HG02981 (cell line): ENCODE results near the gene CELF4.

Experiments
- ATAC-seq: cut with Tn5 transposase; IDR thresholded peaks from one replicate; pipeline ENCODE4 v1.9.1; 2021; ENCODE audit warnings: mild to moderate bottlenecking, moderate library complexity; ENCODE audit not compliant: unreplicated experiment

CELF4 gene

DNA sequence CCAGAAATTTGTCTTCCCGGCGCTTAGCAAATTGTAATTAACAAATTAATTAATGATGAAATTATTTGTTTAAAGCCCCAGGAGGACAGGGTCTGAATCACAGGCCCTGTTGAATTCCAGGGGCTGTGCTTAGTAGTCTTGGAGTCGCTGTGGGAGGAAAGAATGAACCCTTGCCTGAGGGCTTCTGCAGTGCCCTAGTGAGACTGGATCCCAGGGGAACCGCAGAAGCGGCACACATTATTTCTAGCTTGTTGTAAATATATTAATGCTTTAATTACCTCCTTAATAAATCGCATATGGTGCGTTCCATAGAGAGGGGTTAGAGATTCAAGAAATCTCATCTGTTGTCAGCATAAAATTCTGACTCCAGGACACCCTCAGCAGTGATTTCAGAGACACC lies 235.4 kb downstream of the CELF4 start:
- ATAC-seq: no peak

- no peak for ATAC-seq
Measured at GRCh38 chr18:37328946-37329719, 236.5 kb downstream of the CELF4 start.

GRCh38 chr18:37327063-37327577 lies 238.5 kb downstream of the CELF4 start:
- no peak for ATAC-seq

GRCh38 chr18:37322492-37323035 lies 243.0 kb downstream of the CELF4 start:
- peak; percentile 84 for ATAC-seq

DNA sequence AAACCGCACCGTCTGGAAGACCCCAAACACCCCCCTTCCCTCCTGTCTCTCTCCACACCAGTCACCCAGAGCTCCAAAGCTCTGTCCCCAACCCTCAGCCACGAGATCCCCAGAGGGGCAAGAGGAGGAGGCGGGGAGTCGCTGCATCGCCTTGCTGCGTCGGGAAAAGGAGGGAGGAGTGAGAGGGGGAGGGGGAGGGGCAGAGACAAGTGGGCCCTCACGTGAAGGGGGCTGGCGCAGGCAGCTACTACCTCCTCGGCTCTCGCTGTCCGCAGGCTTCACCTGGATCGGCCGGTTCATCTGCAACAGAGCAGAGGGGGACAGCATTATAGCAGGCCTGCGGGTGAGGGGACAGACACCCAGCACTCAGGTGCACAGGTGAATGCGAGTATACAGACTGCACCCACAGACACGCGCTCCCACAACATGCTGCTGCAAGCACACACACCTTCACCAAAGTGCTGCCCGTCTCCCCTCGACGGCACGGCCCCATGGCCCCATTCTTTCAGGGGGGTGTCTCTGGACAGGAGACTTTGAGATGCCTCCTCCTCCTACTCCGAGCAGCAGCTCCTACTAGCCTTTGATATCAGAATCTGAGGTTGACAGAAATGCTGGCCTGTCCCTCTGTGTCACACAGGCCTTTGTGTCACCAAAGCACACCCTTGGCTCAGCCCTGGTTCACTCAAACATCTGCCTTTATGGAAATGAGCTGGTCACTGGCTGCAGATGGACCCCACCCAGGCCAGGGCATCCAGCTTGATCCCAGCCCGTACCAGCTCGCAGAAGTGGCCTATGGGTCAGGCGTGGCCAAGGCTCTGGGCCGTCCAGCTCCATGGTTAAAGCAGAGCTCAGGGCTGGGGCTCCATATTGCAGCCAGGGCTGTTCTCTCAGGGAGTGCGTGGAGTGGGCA lies 243.8 kb downstream of the CELF4 start:
- ATAC-seq: no peak

DNA sequence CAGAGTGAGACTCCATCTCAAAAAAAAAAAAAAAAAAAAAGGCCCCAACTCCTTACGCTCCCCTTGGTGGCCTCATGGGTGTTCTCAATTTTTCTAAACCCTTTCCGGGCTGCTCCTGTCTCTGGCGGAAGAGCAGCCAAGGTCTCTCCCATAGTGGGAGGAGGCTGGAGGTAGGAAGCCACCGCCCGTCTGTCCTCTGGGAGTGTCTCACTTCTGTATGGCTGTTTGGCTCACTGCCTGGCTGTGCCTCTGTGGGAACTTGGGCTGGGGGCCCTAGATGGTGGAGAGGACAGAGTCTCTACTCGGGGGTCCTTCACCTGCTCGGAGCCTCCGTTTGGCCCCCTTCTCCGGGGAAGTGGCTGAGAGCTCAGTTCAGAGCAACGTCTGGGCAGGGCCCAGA lies 245.3 kb downstream of the CELF4 start:
- ATAC-seq: no peak

- ATAC-seq: no peak
Measured at GRCh38 chr18:37318360-37319355, 246.9 kb downstream of the CELF4 start.

GRCh38 chr18:37317486-37317885 lies 248.1 kb downstream of the CELF4 start:
- no peak for ATAC-seq

DNA sequence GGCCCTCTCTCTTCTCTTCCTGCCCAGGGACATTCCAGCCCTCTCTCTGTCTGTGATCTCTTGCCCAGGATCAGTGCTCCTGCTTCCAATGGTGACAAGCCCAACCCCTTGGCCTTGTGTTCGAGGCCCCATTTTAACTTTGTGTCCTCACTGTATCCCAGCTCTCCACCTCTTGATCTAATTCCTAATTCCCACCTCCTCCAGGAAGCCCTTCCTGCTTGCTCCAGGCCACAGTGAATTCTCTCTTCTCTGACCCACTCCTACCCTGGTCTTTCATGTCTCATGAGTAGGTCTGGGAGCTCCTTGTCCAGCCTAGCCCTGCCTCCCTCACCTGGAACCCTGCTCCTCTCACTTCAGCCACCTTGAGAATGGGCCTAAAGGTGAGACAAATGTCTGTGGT lies 249.1 kb downstream of the CELF4 start:
- no peak for ATAC-seq

- ATAC-seq: no peak
Measured at GRCh38 chr18:37315935-37316334, 249.7 kb downstream of the CELF4 start.

- ATAC-seq: no peak
Measured at GRCh38 chr18:37314534-37314933, 251.1 kb downstream of the CELF4 start.

GRCh38 chr18:37313624-37314023 lies 252.0 kb downstream of the CELF4 start:
- no peak for ATAC-seq

GRCh38 chr18:37309861-37310260 lies 255.7 kb downstream of the CELF4 start:
- no peak for ATAC-seq

DNA sequence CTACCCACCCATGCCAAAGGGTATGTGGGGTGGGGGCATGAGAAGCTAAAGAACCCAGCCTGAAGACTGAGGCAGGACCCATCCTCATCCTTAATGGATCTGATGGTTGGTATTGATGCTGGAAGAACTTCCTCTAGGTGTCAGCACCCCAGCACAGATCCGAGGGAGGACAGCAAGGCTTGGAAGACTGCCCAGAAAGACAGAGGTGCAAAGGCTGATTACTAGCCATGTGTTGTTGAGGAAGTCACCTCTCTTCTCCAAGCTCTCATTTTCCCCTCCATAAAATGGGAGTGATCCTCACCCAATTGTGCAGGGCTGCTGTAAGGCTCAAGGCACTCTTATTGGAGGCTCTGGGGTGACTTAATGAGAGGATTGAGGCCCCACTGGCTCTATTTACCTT lies 256.5 kb downstream of the CELF4 start:
- ATAC-seq: no peak

- ATAC-seq: no peak
Measured at GRCh38 chr18:37307181-37307580, 258.4 kb downstream of the CELF4 start.

GRCh38 chr18:37306432-37306831 lies 259.2 kb downstream of the CELF4 start:
- ATAC-seq: no peak

DNA sequence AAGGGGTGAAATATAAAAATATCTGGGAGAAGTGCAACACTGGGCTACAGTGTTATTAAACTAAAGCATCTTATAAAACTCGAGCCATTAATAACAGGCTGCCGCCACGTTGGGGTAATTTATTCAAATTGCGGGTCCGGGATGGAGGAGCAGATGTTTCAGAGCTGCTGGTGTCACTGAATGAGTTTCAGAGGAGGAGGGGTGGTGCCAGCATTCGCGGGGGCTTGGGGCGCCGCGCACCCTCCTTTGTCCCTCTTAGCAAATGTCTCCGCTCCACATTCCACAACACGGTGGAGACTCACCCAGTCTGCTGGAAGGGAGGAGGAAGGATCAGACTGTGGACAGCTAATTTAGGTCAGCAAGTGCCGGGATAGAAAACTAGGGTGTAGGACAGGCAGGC lies 260.5 kb downstream of the CELF4 start:
- ATAC-seq: no peak

DNA sequence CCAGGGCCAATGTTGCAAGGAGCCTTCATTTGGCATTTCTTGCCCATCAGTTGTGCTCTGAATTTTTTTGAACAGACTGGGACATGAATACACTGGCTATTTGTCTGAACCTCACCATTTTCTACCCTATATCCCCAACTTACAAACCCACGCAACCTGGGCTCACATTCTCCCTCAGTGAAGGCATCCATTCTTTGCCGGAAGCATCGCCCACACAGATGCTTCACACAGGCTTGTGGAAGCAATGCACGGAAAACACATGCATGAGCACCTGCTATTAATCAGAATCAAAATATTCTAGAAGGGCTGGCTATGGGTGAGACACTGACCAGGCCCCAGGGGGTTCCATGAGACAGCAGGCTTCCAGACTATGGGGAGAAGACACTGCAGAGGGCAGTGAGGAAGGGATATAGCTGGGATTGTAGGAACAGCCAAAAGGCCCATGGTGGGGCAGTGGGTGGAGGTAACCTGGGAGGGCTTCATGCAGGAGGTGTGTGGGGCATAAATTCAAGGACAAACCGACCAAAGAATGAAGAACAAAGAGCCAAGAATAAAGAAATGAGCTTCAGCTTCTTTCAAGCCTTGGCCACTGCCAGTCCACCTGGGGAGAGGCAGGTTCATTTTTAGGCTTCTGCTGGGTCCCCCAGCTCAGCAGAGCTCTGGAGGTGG lies 261.5 kb downstream of the CELF4 start:
- ATAC-seq: no peak

- no peak for ATAC-seq
Measured at GRCh38 chr18:37303009-37303408, 262.6 kb downstream of the CELF4 start.

DNA sequence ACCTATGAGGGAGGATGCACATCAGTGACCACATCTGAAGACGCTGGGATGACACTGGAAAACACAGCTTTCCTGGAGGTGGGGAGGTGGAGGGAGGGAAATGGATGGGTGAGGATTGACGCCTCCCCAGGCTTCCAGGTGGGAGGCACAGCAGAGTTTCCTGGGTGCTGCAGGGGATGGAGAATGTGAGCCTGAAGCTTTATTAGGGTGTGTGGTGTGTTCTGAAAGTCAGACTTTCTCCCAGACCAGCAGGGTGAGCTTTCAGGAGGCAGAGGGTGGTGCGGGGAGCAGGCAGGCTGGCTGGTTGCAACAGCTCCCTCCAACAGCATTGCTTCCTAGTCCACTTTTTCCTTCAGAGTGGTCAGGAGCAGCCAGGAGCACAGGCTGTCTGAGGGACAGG lies 263.1 kb downstream of the CELF4 start:
- no peak for ATAC-seq
